Measurements from ENCODE around the gene GTPBP3.

Gene GTPBP3

DNA sequence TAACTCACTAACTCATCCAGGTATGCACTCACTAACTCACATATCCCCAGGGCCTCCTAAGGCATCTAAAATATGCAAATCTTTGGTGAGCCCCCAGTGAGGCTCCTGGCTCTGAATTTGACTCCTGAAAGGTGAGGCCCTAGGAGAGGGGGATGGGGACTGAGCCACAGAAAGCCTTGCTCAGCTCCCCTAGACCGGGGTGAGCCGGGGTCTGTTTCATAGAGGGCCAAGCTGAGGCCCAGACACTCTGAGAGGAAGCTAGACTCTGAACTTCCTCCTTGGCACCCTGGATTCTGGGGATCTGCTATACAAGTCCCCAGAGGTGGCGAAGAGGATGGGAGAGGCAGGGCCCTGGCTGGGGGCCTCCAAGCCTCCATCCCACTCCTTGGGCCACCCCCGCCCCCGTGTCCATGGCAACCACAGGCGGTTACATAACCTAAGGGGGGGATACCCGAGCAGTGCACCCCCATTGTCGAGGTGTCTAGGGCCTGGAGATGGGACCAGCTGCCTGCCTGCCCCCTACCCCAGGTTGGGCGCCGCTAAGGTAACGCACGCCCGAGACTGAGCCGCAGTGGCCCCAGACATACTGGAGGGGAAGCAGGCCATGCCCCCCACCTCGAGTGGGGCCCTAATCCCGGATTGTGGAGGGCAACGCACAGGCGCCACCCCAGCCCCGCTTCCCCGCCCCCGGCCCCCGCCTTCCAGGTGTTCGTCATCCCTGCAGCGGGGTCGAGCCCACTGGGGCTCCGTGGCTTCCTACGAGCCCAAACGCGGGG lies 34.8 kb upstream of the GTPBP3 start:
- Histone ChIP-seq H3K9ac (ENCODE audit: low read depth, low read length) (no peak overlapping the region; the same call in 1 of the 2 replicates), H3K27me3 (ENCODE audit: control insufficient read depth, insufficient read depth, low read length) (no peaks in the 10 kb centered on the region), H3K4me1 (ENCODE audit: control insufficient read depth, insufficient read depth, low read length) (peaks cover 20% of the 10 kb centered on the region), H3K36me3 (ENCODE audit: control insufficient read depth, insufficient read depth, low read length) (peaks cover 19% of the 10 kb centered on the region), H3K9me3 (ENCODE audit: control insufficient read depth, insufficient read depth, low read length) (peaks cover 5% of the 10 kb centered on the region; the same call in 1 of the 2 replicates), H3K27ac (ENCODE audit: low read depth, low read length) (peak overlapping the region; percentile 74), H3K4me3 (ENCODE audit: low read depth, low read length) (peak overlapping the region; percentile 65)

DNA sequence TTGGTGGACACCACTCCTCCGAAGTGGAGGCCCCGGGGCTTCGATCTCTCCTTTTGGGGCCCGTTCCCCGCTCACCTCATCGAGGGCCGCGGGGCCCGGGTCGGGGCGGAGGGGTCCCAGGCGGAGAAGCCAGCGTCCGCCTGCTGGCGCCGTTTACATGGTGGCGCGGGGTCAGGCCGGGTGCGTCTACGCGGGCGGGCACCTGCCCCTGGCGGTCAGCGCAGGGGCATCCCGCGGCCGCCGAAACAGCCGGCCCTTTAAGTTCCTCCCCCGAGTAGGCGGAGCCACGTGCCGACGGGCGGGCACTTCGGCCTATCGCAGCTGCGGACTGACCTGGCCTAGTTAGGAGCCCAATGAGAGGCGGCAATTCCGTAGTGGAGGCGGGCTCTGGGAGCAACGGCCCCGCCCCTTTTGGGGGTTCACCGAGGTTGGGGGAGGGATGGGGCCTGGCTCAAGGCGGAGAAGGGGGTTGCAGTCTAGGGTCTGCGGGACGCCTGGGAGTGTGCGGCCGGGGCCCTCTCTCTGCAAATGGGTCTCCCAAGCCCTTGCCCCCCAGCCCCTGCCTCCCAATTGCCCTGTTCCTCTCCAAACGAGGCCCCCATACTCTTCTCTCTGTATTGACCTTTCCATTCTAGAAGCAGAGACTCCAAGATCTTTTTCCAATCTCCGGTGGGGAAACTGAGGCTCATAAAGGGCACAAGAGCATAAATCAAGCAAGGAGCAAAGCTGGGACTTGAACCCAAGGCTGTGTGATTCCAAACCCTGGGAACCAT lies 34.0 kb upstream of the GTPBP3 start, which contains the start of gene ABHD8:
TSS of gene ABHD8 (minus strand) at position 259 of the 773 bp plus-strand sequence. CDS start 1,809 bp downstream, outside the sequence.
- Histone ChIP-seq H3K27ac (ENCODE audit: low read depth, low read length) (peak within 1 kb of the TSS; percentile 74), H3K9ac (ENCODE audit: low read depth, low read length) (no peak within 1 kb of the TSS; the same call in 1 of the 2 replicates), H3K9me3 (ENCODE audit: control insufficient read depth, insufficient read depth, low read length) (peaks cover 1% of the 10 kb centered on the region; the same call in 1 of the 2 replicates), H3K4me3 (ENCODE audit: low read depth, low read length) (peak within 1 kb of the TSS; percentile 65), H3K36me3 (ENCODE audit: control insufficient read depth, insufficient read depth, low read length) (peaks cover 14% of the 10 kb centered on the region), H3K27me3 (ENCODE audit: control insufficient read depth, insufficient read depth, low read length) (no peaks in the 10 kb centered on the region), H3K4me1 (ENCODE audit: control insufficient read depth, insufficient read depth, low read length) (peaks cover 20% of the 10 kb centered on the region)

DNA sequence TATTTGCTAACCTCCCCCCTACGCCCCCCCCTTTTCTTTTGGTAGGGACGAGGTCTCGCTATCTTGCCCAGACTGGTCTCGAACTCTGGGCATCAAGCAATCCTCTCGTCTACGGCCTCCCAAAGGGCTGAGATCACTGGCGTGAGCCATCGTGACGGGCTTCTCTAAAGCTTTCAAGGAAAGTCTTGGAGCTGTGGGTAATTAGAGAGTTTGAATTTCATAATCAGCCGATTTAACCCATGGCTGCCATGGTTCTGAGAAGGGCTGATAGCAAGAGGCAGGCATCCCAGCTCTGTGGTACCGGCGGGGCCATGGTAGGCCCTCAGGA lies 33.4 kb upstream of the GTPBP3 start:
- Histone ChIP-seq H3K4me1 (ENCODE audit: control insufficient read depth, insufficient read depth, low read length) (peaks cover 20% of the 10 kb centered on the region), H3K9me3 (ENCODE audit: control insufficient read depth, insufficient read depth, low read length) (no peaks in the 10 kb centered on the region), H3K27ac (ENCODE audit: low read depth, low read length) (no peak overlapping the region), H3K36me3 (ENCODE audit: control insufficient read depth, insufficient read depth, low read length) (peaks cover 11% of the 10 kb centered on the region; the same call in 1 of the 2 replicates), H3K9ac (ENCODE audit: low read depth, low read length) (no peak overlapping the region), H3K27me3 (ENCODE audit: control insufficient read depth, insufficient read depth, low read length) (no peaks in the 10 kb centered on the region), H3K4me3 (ENCODE audit: low read depth, low read length) (no peak overlapping the region)

DNA sequence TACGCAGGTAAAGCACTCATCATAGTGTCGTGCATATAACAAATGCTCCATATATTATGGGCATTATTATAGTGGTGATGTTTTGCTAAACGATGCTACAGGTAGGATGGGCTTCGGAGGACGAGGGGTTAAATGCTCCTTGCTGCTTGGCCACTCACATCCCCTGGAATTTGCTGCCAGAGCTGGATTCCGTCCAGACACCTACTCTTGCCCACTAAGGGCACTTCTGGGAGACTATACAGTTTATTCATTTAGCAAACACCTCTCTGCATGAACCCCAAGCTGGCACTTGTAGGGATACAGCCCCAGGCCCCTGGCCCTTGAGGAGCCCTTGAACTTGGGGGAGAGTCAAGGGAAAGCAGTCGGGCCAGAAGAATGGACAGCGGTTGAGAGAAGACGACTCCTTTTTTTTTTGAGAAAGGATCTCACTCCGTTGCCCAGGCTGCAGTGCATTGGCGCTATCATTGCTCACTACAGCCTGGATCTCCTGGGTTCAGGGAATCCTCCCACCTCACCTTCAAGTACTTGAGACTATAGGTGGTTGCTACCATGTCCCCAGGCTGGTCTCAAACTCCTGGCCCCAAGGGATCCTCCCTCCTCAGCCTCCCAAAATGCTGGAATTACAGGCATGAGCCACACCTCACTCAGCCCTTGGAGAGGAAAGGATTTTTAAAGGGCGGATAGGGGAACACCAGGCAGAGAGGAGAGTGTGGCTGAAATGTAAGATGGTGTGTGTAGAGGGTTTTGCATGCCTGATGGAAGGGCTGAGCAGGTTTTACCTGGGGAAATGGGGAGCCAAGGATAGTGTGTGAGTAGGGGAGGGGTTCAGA lies 32.8 kb upstream of the GTPBP3 start:
- peak overlapping the region; percentile 6; the same call in 1 of the 2 replicates for H3K4me3 ChIP-seq (ENCODE audit: low read depth, low read length)
- no peaks in the 10 kb centered on the region for H3K27me3 ChIP-seq (ENCODE audit: control insufficient read depth, insufficient read depth, low read length)
- peaks cover 20% of the 10 kb centered on the region for H3K4me1 ChIP-seq (ENCODE audit: control insufficient read depth, insufficient read depth, low read length)
- no peak overlapping the region for H3K9ac ChIP-seq (ENCODE audit: low read depth, low read length)
- no peaks in the 10 kb centered on the region for H3K9me3 ChIP-seq (ENCODE audit: control insufficient read depth, insufficient read depth, low read length)
- no peak overlapping the region for H3K27ac ChIP-seq (ENCODE audit: low read depth, low read length)
- peaks cover 9% of the 10 kb centered on the region; the same call in 1 of the 2 replicates for H3K36me3 ChIP-seq (ENCODE audit: control insufficient read depth, insufficient read depth, low read length)

DNA sequence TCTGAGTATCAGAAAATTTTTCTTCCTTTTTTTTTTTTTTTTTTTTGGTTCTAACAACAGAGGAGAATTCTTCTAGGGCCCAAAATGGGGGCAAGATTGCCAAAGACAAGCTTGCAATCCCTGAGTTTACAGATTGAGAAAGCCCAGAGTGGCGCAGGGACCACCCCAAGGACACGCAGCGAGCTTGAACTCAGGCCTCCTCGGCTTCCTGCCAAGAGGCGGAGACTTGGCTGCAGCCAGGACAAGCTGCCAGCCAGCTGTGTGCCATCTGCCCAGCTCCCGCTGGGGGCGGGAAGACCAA lies 32.2 kb upstream of the GTPBP3 start:
- Histone ChIP-seq H3K36me3 (ENCODE audit: control insufficient read depth, insufficient read depth, low read length) (peaks cover 9% of the 10 kb centered on the region; the same call in 1 of the 2 replicates), H3K9ac (ENCODE audit: low read depth, low read length) (no peak overlapping the region), H3K4me1 (ENCODE audit: control insufficient read depth, insufficient read depth, low read length) (peaks cover 20% of the 10 kb centered on the region), H3K27ac (ENCODE audit: low read depth, low read length) (peak overlapping the region; percentile 56), H3K27me3 (ENCODE audit: control insufficient read depth, insufficient read depth, low read length) (no peaks in the 10 kb centered on the region), H3K9me3 (ENCODE audit: control insufficient read depth, insufficient read depth, low read length) (no peaks in the 10 kb centered on the region), H3K4me3 (ENCODE audit: low read depth, low read length) (peak overlapping the region; percentile 6; the same call in 1 of the 2 replicates)

DNA sequence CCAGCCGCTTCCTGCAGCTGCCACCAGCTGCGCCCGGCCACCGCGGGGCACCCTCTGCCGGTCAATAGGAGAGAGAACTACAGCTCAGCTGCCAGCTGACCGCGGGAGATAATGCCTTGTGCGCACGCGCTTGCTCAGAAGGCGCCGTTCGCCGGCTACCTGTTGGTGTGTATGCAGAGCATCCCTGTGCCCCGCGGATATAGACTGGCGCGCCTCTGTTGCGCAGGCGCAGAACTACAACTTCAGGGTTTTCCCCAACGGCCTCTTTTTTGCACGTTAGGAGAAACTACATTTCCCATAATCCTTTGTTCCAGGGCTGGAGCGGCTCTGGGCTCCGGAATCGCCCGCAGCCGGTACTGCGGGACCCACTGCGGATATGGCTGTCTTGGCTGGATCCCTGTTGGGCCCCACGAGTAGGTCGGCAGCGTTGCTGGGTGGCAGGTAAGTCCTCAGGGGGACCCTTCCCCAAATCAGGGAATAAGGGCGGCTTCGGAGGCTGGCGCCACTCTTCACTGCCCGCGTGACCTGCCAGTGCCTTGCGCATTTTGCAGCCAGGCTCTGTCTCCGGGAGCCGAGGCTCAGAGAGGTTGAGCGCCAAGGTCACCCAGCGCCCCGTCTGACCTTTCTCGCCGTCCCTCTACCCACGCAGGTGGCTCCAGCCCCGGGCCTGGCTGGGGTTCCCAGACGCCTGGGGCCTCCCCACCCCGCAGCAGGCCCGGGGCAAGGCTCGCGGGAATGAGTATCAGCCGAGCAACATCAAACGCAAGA lies 31.7 kb upstream of the GTPBP3 start, which contains the start of gene MRPL34:
TSS of gene MRPL34 (plus strand) at position 356 of the 768 bp plus-strand sequence. CDS start at position 377, 21 bp downstream.
- Histone ChIP-seq H3K4me1 (ENCODE audit: control insufficient read depth, insufficient read depth, low read length) (peaks cover 25% of the 10 kb centered on the region), H3K9ac (ENCODE audit: low read depth, low read length) (peak within 1 kb of the TSS; percentile 80), H3K27me3 (ENCODE audit: control insufficient read depth, insufficient read depth, low read length) (no peaks in the 10 kb centered on the region), H3K27ac (ENCODE audit: low read depth, low read length) (peak within 1 kb of the TSS; percentile 86), H3K9me3 (ENCODE audit: control insufficient read depth, insufficient read depth, low read length) (no peaks in the 10 kb centered on the region), H3K4me3 (ENCODE audit: low read depth, low read length) (peak within 1 kb of the TSS; percentile 82), H3K36me3 (ENCODE audit: control insufficient read depth, insufficient read depth, low read length) (peaks cover 7% of the 10 kb centered on the region; the same call in 1 of the 2 replicates)

DNA sequence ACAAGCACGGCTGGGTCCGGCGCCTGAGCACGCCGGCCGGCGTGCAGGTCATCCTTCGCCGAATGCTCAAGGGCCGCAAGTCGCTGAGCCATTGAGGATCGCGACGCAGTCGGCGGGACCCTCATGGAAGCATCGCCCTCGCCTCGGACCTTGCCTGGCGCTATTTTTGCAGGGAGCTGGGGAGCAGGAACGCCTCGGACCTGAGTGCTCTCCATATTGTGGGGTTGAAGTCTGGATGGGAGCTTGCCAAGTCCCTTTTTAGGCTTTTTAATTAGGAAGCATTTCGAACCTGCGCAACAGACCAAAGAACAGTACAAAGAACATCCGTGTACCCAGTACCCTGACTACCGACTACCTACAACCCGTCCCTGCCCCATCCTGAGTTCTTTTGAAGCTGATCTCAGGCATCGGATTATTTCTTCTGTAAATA lies 31.1 kb upstream of the GTPBP3 start:
- Histone ChIP-seq H3K36me3 (ENCODE audit: control insufficient read depth, insufficient read depth, low read length) (peaks cover 4% of the 10 kb centered on the region; the same call in 1 of the 2 replicates), H3K9ac (ENCODE audit: low read depth, low read length) (peak overlapping the region; percentile 80), H3K4me1 (ENCODE audit: control insufficient read depth, insufficient read depth, low read length) (peaks cover 26% of the 10 kb centered on the region), H3K9me3 (ENCODE audit: control insufficient read depth, insufficient read depth, low read length) (no peaks in the 10 kb centered on the region), H3K4me3 (ENCODE audit: low read depth, low read length) (peak overlapping the region; percentile 82), H3K27me3 (ENCODE audit: control insufficient read depth, insufficient read depth, low read length) (no peaks in the 10 kb centered on the region), H3K27ac (ENCODE audit: low read depth, low read length) (peak overlapping the region; percentile 86)

DNA sequence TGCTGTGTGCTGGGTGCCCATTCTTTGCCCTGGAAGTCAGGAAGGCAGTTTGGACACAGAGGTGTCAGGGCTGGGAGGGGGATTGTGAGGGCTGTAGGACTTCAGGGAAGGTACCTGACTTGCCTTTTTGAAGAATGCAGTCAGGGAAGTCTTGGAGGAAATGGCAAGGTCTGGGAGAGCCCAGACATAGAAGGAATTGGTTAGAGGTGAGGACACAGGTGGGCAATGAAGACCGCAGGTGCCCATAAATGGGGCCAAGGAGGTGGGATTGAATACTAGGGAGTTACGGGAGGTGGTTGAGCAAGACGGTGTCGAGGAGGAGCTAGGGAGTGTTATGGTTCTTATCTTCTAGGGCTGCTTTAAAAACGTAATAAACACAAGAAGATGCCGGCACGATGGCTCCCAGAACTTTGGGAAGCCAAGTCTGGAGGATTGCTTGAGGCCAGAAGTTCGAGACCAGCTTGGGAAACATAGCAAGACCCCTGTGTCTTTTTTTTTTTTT lies 29.4 kb upstream of the GTPBP3 start:
- no peak overlapping the region for H3K4me3 ChIP-seq (ENCODE audit: low read depth, low read length)
- no peaks in the 10 kb centered on the region for H3K9me3 ChIP-seq (ENCODE audit: control insufficient read depth, insufficient read depth, low read length)
- peaks cover 9% of the 10 kb centered on the region for H3K36me3 ChIP-seq (ENCODE audit: control insufficient read depth, insufficient read depth, low read length)
- no peak overlapping the region for H3K27ac ChIP-seq (ENCODE audit: low read depth, low read length)
- no peak overlapping the region for H3K9ac ChIP-seq (ENCODE audit: low read depth, low read length)
- peaks cover 16% of the 10 kb centered on the region for H3K4me1 ChIP-seq (ENCODE audit: control insufficient read depth, insufficient read depth, low read length)
- H3K27me3 ChIP-seq (ENCODE audit: control insufficient read depth, insufficient read depth, low read length), result no peaks in the 10 kb centered on the region

DNA sequence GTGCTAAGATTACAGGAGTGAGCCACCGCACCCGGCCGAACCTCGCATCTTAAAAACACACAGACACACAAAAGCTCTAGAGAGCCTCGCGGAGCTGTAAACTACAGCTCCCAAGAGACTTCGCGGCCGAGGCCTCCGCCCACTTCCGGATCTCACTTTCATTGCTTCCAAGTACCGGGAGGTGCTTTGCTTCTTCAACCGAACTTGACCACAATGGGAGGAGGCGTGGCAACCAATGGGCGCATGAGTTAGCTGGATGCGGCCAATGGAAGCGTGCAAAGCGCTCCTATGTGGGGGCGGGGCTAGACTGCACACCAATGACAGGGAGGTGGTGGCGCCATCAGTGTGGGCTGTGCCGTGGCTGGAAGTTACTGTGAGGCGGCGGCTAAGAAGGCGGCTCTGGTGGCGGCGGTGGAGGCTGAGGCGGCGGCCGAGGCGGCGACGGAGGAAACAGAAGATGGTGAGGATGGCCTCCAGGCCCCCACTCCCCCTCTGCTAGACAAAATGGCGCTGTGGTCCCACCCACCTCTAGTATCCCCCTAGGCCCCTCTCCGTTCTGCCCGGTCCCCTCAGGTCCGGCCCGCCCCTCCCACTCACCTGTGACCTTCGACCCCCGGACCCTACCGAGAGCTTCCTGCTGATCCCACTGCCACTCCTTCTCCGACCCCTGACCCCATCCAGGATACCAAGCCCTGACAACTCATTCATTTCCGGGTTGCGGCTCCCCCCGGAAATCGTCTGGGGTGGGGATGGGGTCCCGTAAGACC lies 28.0 kb upstream of the GTPBP3 start, which contains the start of gene DDA1:
TSS of gene DDA1 (plus strand) at position 366 of the 767 bp plus-strand sequence. CDS start at position 458, 92 bp downstream.
- Histone ChIP-seq H3K36me3 (ENCODE audit: control insufficient read depth, insufficient read depth, low read length) (peaks cover 17% of the 10 kb centered on the region), H3K27ac (ENCODE audit: low read depth, low read length) (peak within 1 kb of the TSS; percentile 91), H3K27me3 (ENCODE audit: control insufficient read depth, insufficient read depth, low read length) (no peaks in the 10 kb centered on the region), H3K9me3 (ENCODE audit: control insufficient read depth, insufficient read depth, low read length) (no peaks in the 10 kb centered on the region), H3K4me1 (ENCODE audit: control insufficient read depth, insufficient read depth, low read length) (peaks cover 11% of the 10 kb centered on the region), H3K9ac (ENCODE audit: low read depth, low read length) (peak within 1 kb of the TSS; percentile 4; the same call in 1 of the 2 replicates), H3K4me3 (ENCODE audit: low read depth, low read length) (peak within 1 kb of the TSS; percentile 85)

Data from HUES48 (cell line).